Measurements from ENCODE around the gene AASS.

- no peak for TF ChIP-seq POLR2A (IDR thresholded peaks at IDR 0.05)
- TF ChIP-seq CTCF (IDR thresholded peaks at IDR 0.05 in 8 of 11, conservative IDR thresholded peaks at IDR 0.05 in 3 of 11) = no peak
Observed at GRCh38 chr7:122082160-122082559, 61.9 kb downstream of the AASS start.
